Lung (tissue), 12 donors: ENCODE results near the gene COL4A1. TPM values are rescaled to one million over a fixed set of nuclear protein-coding genes. Genes with fewer than 3 reads are reported as not detected.

Experiments
- ATAC-seq: fragments of 200-7000 bp; cut with Tn5 transposase; one replicate; pipeline ENCODE4 v1.9.1; 2020; ENCODE audit warnings: moderate number of reproducible peaks; ENCODE audit not compliant: insufficient read depth, low FRiP score
- DNase-seq, 3 donors: peaks; one replicate each; pipeline ENCODE4 v3.0.0-alpha.2; 2013 to 2017
- H3K27ac ChIP-seq, 2 donors: one replicate each; pipeline ENCODE4 v1.5.1; 2013; ENCODE audit warnings: mild to moderate bottlenecking in 2 of 2, moderate library complexity in 2 of 2, control low read depth in 1 of 2, inconsistent platforms in 1 of 2, low read depth in 1 of 2, low read length in 1 of 2
- H3K27me3 ChIP-seq, 3 donors: one replicate each; pipeline ENCODE4 v1.5.1; 2013; ENCODE audit warnings: low read length in 2 of 3; ENCODE audit not compliant: control insufficient read depth in 3 of 3, insufficient read depth in 3 of 3
- H3K36me3 ChIP-seq, 4 donors: one replicate each; pipeline ENCODE4 v1.5.1; 2013; ENCODE audit warnings: low read length in 4 of 4, mild to moderate bottlenecking in 1 of 4, moderate library complexity in 1 of 4; ENCODE audit not compliant: control insufficient read depth in 4 of 4, insufficient read depth in 4 of 4
- H3K4me1 ChIP-seq, 5 donors: one replicate each; pipeline ENCODE4 v1.5.1; 2013; ENCODE audit warnings: low read length in 5 of 5, mild to moderate bottlenecking in 2 of 5, moderate library complexity in 1 of 5; ENCODE audit not compliant: control insufficient read depth in 5 of 5, insufficient read depth in 5 of 5
- H3K4me3 ChIP-seq: one replicate; pipeline ENCODE4 v1.5.1; 2013; ENCODE audit warnings: mild to moderate bottlenecking, control low read depth, moderate library complexity
- H3K9ac ChIP-seq, 2 donors: one replicate each; pipeline ENCODE4 v1.5.1; 2013; ENCODE audit warnings: low read length in 2 of 2, control low read depth in 1 of 2; ENCODE audit not compliant: insufficient read depth in 1 of 2
- H3K9me3 ChIP-seq, 4 donors: one replicate each; pipeline ENCODE4 v1.5.1; 2013; ENCODE audit warnings: low read length in 3 of 4, mild to moderate bottlenecking in 1 of 4, moderate library complexity in 1 of 4; ENCODE audit not compliant: control insufficient read depth in 4 of 4, insufficient read depth in 3 of 4
- WGBS, 2 donors: extraction: QIAGEN DNeasy Blood & Tissue Kit; methylation state at CpG; one replicate each; pipeline ENCODE4 v1.1.7; 2013; 5-methylcytosine and 5-hydroxymethylcytosine counted together
- polyA plus RNA-seq, 2 donors: library from polyadenylated mRNA; stranded (reverse); fragments of 200-250 nt; gene quantifications; one replicate each; pipeline ENCODE4 v1.2.1, GENCODE V29; 2013
- total RNA-seq, 2 donors: library from RNA; depleted of rRNA in 1 of 2; stranded (reverse); fragments of >200 nt in 1 of 2; gene quantifications; one replicate each; pipeline ENCODE4 v1.2.1, GENCODE V29; 2014 to 2021
- TF ChIP-seq, protein P1 (sequence below): IDR thresholded peaks from 2 replicates; pipeline ENCODE4 v1.5.1; 2012; ENCODE audit warnings: mild to moderate bottlenecking; ENCODE audit errors: control extremely low read depth, extremely low read depth
- donor health status: control.
- donor health status: control.
- donor health status: Bipolar disorder and iron deficiency.
- donor health status: healthy.
- donor health status: DM: yes; HTN: yes; CAD: no.

Gene COL4A1
- total and polyA plus RNA-seq, 4 donors: 114 to 1,051 (median 318) TPM

DNA sequence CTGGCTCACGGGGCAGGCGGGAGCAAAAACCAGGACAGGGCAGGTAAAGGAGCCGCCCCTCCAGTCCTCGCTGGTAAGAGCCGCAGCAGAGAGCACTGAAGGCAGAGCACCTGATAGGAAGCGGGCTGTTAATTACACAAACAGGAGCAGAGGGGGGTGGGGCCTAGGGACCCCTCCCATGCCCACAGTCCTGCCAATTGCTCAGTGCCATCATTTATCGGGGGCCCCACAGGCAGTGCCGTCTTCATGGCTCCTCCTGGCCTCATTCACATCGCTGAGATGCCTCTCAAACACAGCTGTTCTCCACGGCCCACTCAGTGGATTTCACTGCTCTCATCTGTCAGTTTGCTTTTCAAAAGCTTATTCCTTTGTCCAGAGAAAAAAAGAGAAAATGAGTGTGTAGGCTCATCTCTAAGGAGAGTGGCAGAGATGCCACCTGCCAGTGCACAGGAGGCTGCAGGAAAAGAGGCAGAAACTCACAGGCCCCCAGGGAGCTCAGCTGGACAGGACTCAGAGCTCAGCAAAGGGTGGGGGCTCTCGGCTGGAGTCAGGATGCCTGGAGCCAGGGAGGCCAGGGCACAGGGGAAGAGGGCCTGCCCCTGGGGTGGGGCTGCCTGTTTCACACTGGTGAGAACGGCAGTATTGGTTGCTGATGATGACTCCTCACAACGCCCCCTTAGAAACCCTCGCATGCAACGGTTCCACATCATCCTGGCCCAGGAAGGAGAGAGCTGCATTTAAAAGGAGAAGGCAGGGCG is 174.6 kb downstream of the COL4A1 start:
- TF ChIP-seq, protein P1, sequence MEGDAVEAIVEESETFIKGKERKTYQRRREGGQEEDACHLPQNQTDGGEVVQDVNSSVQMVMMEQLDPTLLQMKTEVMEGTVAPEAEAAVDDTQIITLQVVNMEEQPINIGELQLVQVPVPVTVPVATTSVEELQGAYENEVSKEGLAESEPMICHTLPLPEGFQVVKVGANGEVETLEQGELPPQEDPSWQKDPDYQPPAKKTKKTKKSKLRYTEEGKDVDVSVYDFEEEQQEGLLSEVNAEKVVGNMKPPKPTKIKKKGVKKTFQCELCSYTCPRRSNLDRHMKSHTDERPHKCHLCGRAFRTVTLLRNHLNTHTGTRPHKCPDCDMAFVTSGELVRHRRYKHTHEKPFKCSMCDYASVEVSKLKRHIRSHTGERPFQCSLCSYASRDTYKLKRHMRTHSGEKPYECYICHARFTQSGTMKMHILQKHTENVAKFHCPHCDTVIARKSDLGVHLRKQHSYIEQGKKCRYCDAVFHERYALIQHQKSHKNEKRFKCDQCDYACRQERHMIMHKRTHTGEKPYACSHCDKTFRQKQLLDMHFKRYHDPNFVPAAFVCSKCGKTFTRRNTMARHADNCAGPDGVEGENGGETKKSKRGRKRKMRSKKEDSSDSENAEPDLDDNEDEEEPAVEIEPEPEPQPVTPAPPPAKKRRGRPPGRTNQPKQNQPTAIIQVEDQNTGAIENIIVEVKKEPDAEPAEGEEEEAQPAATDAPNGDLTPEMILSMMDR: no peak
- 77 to 85% methylated on average over 16 of the region's 16 CpGs for WGBS, 2 donors
- no peak overlapping the region for H3K9ac ChIP-seq

GRCh38 chr13:110131424-110131823 is 175.5 kb downstream of the COL4A1 start:
- TF ChIP-seq, protein P1: no peak
- Histone ChIP-seq H3K27ac (no peak overlapping the region), H3K4me3 (no peak overlapping the region), H3K27me3 (peaks cover 0 to 5% (median 0%) of the 10 kb centered on the region in 3 donors), H3K4me1 (peaks cover 0 to 7% (median 6%) of the 10 kb centered on the region in 5 donors), H3K9me3 (no peaks in the 10 kb centered on the region), H3K36me3 (no peaks in the 10 kb centered on the region), H3K9ac (no peak overlapping the region)
- DNase-seq (no peak), ATAC-seq (no peak)
- WGBS, 2 donors: 81 to 93% methylated on average over 11 of the region's 11 CpGs

More for the DNA sequence above, 174.6 kb downstream of the COL4A1 start:
- DNase-seq (no peak), ATAC-seq (no peak)
- peaks cover 0 to 8% (median under 1%) of the 10 kb centered on the region in 5 donors for H3K4me1 ChIP-seq
- H3K27ac ChIP-seq: peak overlapping the region in 1 of 2 donors; percentile 46
- peaks cover 0 to 5% (median 3%) of the 10 kb centered on the region in 3 donors for H3K27me3 ChIP-seq
- H3K36me3 ChIP-seq: no peaks in the 10 kb centered on the region
- H3K9me3 ChIP-seq: no peaks in the 10 kb centered on the region
- no peak overlapping the region for H3K4me3 ChIP-seq

DNA sequence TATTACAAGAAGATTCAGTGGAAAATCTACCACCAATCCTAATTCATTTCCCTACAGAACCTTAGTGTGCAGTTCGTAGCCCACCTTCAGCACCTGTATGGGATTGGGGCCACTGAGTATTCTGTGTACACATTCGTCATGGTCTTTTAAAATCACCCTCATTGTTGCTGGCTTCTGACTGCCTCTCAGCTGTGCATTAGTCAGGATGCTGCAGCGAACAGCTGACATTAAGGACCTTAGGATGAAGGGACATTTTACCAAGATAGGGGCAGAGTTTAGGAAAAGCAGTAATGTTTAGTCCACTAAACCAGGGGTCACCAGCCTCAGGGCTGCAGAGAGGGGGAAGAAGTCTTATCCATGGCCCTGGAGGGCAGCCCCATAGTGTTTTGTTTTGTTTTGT is 176.5 kb downstream of the COL4A1 start:
- Histone ChIP-seq H3K9ac (no peak overlapping the region), H3K4me1 (peaks cover 0 to 9% (median 7%) of the 10 kb centered on the region in 5 donors), H3K27me3 (peaks cover 0 to 5% (median 0%) of the 10 kb centered on the region in 3 donors), H3K9me3 (no peaks in the 10 kb centered on the region), H3K27ac (no peak overlapping the region), H3K36me3 (no peaks in the 10 kb centered on the region), H3K4me3 (no peak overlapping the region)
- no peak for DNase-seq
- TF ChIP-seq, protein P1: no peak
- no peak for ATAC-seq
- WGBS, 2 donors: 91 to 94% methylated on average over 3 of the region's 3 CpGs
